ENCODE results near the gene TYRO3. TPM values are rescaled to one million over a fixed set of nuclear protein-coding genes. Genes with fewer than 3 reads are reported as not detected.

The TYRO3 gene
- polyA plus RNA-seq (2012; rRNA removed): 8.7 and 10.3 TPM in 2 replicates
- 4.9 and 8.9 TPM in 2 replicates for polyA plus RNA-seq (2012; cell fraction: cytosol; rRNA removed)
- polyA plus RNA-seq (2012; cell fraction: nucleus; rRNA removed): 9.2 and 10.5 TPM in 2 replicates

DNA sequence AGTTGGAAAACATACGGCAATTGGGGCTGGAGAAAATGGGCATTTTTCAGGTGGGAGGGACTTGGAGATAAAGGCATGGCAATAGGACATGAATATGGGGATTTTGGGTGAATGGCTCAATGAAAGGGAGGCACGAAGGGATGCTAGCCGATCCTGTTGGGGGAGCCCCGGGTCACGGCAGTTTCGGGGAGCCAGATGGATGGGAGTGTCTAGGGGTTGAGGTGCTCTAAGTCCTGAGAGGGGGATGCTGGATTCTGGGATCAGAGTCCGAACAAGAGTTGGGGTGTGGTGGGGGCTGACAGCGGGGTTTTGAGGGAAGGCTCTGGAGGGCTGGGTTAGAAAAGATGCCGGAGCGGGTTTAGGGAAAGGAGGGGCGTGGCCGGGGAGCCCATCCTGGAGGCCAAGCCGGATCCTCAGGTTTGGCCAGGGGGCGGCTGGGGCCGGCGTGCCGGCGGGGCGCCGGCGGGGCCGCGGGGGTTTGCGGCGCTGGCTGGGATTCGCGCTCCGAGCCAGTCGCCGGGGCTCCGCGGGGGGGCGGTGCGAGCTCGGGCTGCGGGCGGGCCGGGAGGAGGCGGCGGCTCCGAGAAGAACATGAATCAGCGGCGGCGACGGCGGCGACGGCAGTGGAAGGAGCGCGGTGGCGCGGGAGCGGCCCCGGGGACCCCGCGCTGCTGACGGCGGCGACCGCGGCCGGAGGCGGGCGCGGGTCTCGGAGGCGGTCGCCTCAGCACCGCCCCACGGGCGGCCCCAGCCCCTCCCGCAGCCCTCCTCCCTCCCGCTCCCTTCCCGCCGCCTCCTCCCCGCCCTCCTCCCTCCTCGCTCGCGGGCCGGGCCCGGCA lies at the start of gene TYRO3:
TSS of gene TYRO3 (plus strand) at position 813 of the 839 bp plus-strand sequence. CDS start 46 bp downstream, outside the sequence.
- no peaks in the 10 kb centered on the region for H3K79me2 ChIP-seq (ENCODE audit: insufficient read depth)
- no peaks in the 10 kb centered on the region for H3K9me2 ChIP-seq
- peaks cover 23% of the 10 kb centered on the region for H3F3A ChIP-seq (replicated peaks; ENCODE audit: insufficient read depth)
- no peaks in the 10 kb centered on the region for H4K20me1 ChIP-seq (ENCODE audit: insufficient read depth)
- WGBS (ENCODE audit: low lambda C conversion rate): 6% methylated on average over 9 of the region's 81 CpGs
- peak within 1 kb of the TSS; percentile 97 for H3K4me2 ChIP-seq
- peak within 1 kb of the TSS; percentile 89; the same call in 1 of the 2 replicates for H2AFZ ChIP-seq (ENCODE audit: low read depth)
- peak within 1 kb of the TSS; percentile 30 to 45 for H3K27ac ChIP-seq (ENCODE audit: low read depth in 2 of 2, low read length in 1 of 2)
- H3K4me1 ChIP-seq (ENCODE audit: control insufficient read depth in 1 of 2, insufficient read depth in 2 of 2, low read depth in 1 of 2, low read length in 1 of 2): peaks cover 4 to 22% of the 10 kb centered on the region in 2 experiments; a peak in 3 of 4 replicates
- CTCF ChIA-PET: interaction anchor here (0.6 to 2.6 kb wide), 47 partner anchors 10 to 414 kb away, joined by 3 to 20 read pairs (median 4); partner anchors contain the start of genes MGA and RPAP1
- POLR2A ChIA-PET: interaction anchor here (0.5 to 2.2 kb wide), 4 partner anchors 14 to 269 kb away, joined by 3 to 16 read pairs (median 3); partner anchors contain the start of genes MAPKBP1 and RPAP1
- H3K36me3 ChIP-seq (replicated peaks in 1 of 2; ENCODE audit: control insufficient read depth in 1 of 2, insufficient read depth in 2 of 2, low read length in 1 of 2): no peaks in the 10 kb centered on the region
- H3K27me3 ChIP-seq (ENCODE audit: insufficient read depth): no peaks in the 10 kb centered on the region
- peak within 1 kb of the TSS; percentile 58 to 76 for H3K4me3 ChIP-seq (ENCODE audit: low read depth in 2 of 2, low read length in 1 of 2)
- peak within 1 kb of the TSS; percentile 63 for H3K9ac ChIP-seq
- DNase-seq: peak; percentile 93
- TF ChIP-seq TAF1 (IDR thresholded peaks at IDR 0.05; ENCODE audit: borderline replicate concordance, low read depth, low read length): no peak
- TF ChIP-seq, protein P1, sequence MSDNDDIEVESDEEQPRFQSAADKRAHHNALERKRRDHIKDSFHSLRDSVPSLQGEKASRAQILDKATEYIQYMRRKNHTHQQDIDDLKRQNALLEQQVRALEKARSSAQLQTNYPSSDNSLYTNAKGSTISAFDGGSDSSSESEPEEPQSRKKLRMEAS (IDR thresholded peaks at IDR 0.05; ENCODE audit: low read depth): no peak; the same call in 1 of the 2 replicates
- TF ChIP-seq MXI1 (IDR thresholded peaks at IDR 0.05; ENCODE audit: low read depth, low read length): peak; percentile 25; the same call in 1 of the 2 replicates
- TF ChIP-seq, protein P2, sequence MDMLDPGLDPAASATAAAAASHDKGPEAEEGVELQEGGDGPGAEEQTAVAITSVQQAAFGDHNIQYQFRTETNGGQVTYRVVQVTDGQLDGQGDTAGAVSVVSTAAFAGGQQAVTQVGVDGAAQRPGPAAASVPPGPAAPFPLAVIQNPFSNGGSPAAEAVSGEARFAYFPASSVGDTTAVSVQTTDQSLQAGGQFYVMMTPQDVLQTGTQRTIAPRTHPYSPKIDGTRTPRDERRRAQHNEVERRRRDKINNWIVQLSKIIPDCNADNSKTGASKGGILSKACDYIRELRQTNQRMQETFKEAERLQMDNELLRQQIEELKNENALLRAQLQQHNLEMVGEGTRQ (IDR thresholded peaks at IDR 0.05; ENCODE audit: borderline replicate concordance, low read depth, low read length): no peak
- TF ChIP-seq TCF12 (IDR thresholded peaks at IDR 0.05): no peak
- TF ChIP-seq FOXM1 (IDR thresholded peaks at IDR 0.05; ENCODE audit: low read depth): no peak
- TF ChIP-seq FOXJ3 (CRISPR knock-in tag; IDR thresholded peaks at IDR 0.05): no peak
- no peak for TF ChIP-seq TEAD4 (IDR thresholded peaks at IDR 0.05; ENCODE audit: borderline replicate concordance, insufficient read depth)
- TF ChIP-seq RAD21 (IDR thresholded peaks at IDR 0.05; ENCODE audit: low read length): no peak
- peak; percentile 2; the same call in 1 of the 2 replicates for TF ChIP-seq GATA2 (CRISPR knock-in tag; IDR thresholded peaks at IDR 0.05)
- TF ChIP-seq, protein P3, sequence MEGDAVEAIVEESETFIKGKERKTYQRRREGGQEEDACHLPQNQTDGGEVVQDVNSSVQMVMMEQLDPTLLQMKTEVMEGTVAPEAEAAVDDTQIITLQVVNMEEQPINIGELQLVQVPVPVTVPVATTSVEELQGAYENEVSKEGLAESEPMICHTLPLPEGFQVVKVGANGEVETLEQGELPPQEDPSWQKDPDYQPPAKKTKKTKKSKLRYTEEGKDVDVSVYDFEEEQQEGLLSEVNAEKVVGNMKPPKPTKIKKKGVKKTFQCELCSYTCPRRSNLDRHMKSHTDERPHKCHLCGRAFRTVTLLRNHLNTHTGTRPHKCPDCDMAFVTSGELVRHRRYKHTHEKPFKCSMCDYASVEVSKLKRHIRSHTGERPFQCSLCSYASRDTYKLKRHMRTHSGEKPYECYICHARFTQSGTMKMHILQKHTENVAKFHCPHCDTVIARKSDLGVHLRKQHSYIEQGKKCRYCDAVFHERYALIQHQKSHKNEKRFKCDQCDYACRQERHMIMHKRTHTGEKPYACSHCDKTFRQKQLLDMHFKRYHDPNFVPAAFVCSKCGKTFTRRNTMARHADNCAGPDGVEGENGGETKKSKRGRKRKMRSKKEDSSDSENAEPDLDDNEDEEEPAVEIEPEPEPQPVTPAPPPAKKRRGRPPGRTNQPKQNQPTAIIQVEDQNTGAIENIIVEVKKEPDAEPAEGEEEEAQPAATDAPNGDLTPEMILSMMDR (IDR thresholded peaks at IDR 0.05): no peak
- no peak for TF ChIP-seq GABPA (IDR thresholded peaks at IDR 0.05; ENCODE audit: low read depth)
- no peak for TF ChIP-seq FOSL2 (IDR thresholded peaks at IDR 0.05; ENCODE audit: borderline replicate concordance, low read depth)
- no peak for TF ChIP-seq RCOR1 (IDR thresholded peaks at IDR 0.05; ENCODE audit: low read length)
- no peaks in the 10 kb centered on the region for H3K9me3 ChIP-seq
